GM23338 (cell line): ENCODE data around the gene MARK2. TPM values are rescaled to one million over a fixed set of nuclear protein-coding genes. Genes with fewer than 3 reads are reported as not detected.
A peak's percentile ranks its signal among the peaks of the same experiment; 100 is the strongest.

Source experiments
- ATAC-seq: fragments of 200-7000 bp; cut with Tn5 transposase; 3 replicates; pipeline ENCODE4 v1.9.1; 2020
- DNase-seq: peaks from one replicate; pipeline ENCODE4 v3.0.0-alpha.2; 2015; ENCODE audit warnings: low spot score
- H2AFZ ChIP-seq: fragments of 200-600 bp; sonication (generic); 2 replicates; pipeline ENCODE4 v1.8.0; 2016; ENCODE audit warnings: antibody characterized with exemption, mild to moderate bottlenecking, moderate library complexity
- H3F3A ChIP-seq: fragments of 200-600 bp; sonication (generic); replicated peaks from 2 replicates; pipeline ENCODE4 v1.8.0; 2017; ENCODE audit warnings: antibody characterized with exemption, mixed run types, low read depth
- H3K27ac ChIP-seq: fragments of 200-600 bp; sonication (generic); 2 replicates; pipeline ENCODE4 v1.6.1; 2016; ENCODE audit warnings: low read depth
- H3K27me3 ChIP-seq: fragments of 200-600 bp; sonication (generic); 2 replicates; pipeline ENCODE4 v1.8.0; 2016; ENCODE audit warnings: mild to moderate bottlenecking, mixed run types, moderate library complexity; ENCODE audit not compliant: insufficient read depth
- H3K36me3 ChIP-seq: fragments of 200-600 bp; sonication (generic); 2 replicates; pipeline ENCODE4 v1.8.0; 2016; ENCODE audit warnings: mild to moderate bottlenecking; ENCODE audit not compliant: insufficient read depth
- H3K4me1 ChIP-seq: fragments of 200-600 bp; sonication (generic); 2 replicates; pipeline ENCODE4 v1.8.0; 2016; ENCODE audit warnings: mild to moderate bottlenecking, moderate library complexity; ENCODE audit not compliant: insufficient read depth
- H3K4me2 ChIP-seq: fragments of 200-600 bp; sonication (generic); 2 replicates; pipeline ENCODE4 v1.7.1; 2017; ENCODE audit warnings: mixed run types
- H3K4me3 ChIP-seq: fragments of 200-600 bp; sonication (generic); 2 replicates; pipeline ENCODE4 v1.6.1; 2016; ENCODE audit warnings: mixed run types
- H3K79me2 ChIP-seq: fragments of 200-600 bp; sonication (generic); replicated peaks from 2 replicates; pipeline ENCODE4 v1.8.0; 2017; ENCODE audit warnings: mild to moderate bottlenecking; ENCODE audit not compliant: insufficient read depth
- H3K9me2 ChIP-seq: fragments of 200-600 bp; sonication (generic); 2 replicates; pipeline ENCODE4 v1.8.0; 2017; ENCODE audit not compliant: insufficient read depth
- H4K20me1 ChIP-seq: fragments of 200-600 bp; sonication (generic); replicated peaks from 2 replicates; pipeline ENCODE4 v1.8.0; 2017; ENCODE audit warnings: mild to moderate bottlenecking; ENCODE audit not compliant: insufficient read depth
- H3K27ac Mint-ChIP-seq: 2 replicates; pipeline ENCODE4 v1.8.0; 2020; ENCODE audit warnings: inconsistent platforms, mild to moderate bottlenecking, moderate library complexity, mixed read lengths
- H3K27me3 Mint-ChIP-seq: 3 replicates; pipeline ENCODE4 v1.8.0; 2022; ENCODE audit warnings: low read depth, mild to moderate bottlenecking, moderate library complexity, mixed read lengths, inconsistent platforms; ENCODE audit not compliant: insufficient read depth, poor library complexity
- H3K36me3 Mint-ChIP-seq: 3 replicates; pipeline ENCODE4 v1.8.0; 2021; ENCODE audit warnings: low read depth, mild to moderate bottlenecking, inconsistent platforms, moderate library complexity, mixed read lengths
- H3K4me1 Mint-ChIP-seq: 3 replicates; pipeline ENCODE4 v1.8.0; 2020; ENCODE audit warnings: mild to moderate bottlenecking, inconsistent platforms, mixed read lengths
- H3K4me3 Mint-ChIP-seq: 3 replicates; pipeline ENCODE4 v1.8.0; 2021; ENCODE audit warnings: moderate library complexity, mild to moderate bottlenecking, inconsistent platforms, mixed read lengths
- H3K9me3 Mint-ChIP-seq: 3 replicates; pipeline ENCODE4 v1.8.0; 2020; ENCODE audit warnings: moderate library complexity, mild to moderate bottlenecking, inconsistent platforms, mixed read lengths
- CREB1 ChIP-seq: fragments of 250-450 bp; sonication (Bioruptor Pico); IDR thresholded peaks from 2 replicates; pipeline ENCODE4 v1.5.0; 2020; ENCODE audit warnings: low read depth, mild to moderate bottlenecking, moderate library complexity
- EZH2 ChIP-seq: fragments of 200-600 bp; sonication (generic); IDR thresholded peaks from one replicate; pipeline ENCODE4 v1.8.0; 2017; ENCODE audit warnings: antibody characterized with exemption, mild to moderate bottlenecking, low read depth; ENCODE audit not compliant: unreplicated experiment
- EZH2phosphoT487 ChIP-seq: fragments of 200-600 bp; sonication (generic); IDR thresholded peaks from one replicate; pipeline ENCODE4 v1.8.1; 2018; ENCODE audit warnings: antibody characterized with exemption; ENCODE audit not compliant: unreplicated experiment
- JUNB ChIP-seq: IDR thresholded peaks from one replicate; pipeline ENCODE4 v1.6.1; 2016; ENCODE audit warnings: antibody characterized with exemption; ENCODE audit not compliant: unreplicated experiment
- NANOG ChIP-seq: IDR thresholded peaks from 2 replicates; pipeline ENCODE4 v1.6.1; 2016; ENCODE audit warnings: antibody characterized with exemption, borderline replicate concordance
- POLR2AphosphoS5 ChIP-seq: IDR thresholded peaks from 2 replicates; pipeline ENCODE4 v1.6.1; 2016; ENCODE audit warnings: antibody characterized with exemption, low read depth
- STAT1 ChIP-seq: IDR thresholded peaks from one replicate; pipeline ENCODE4 v1.6.1; 2016; ENCODE audit warnings: antibody characterized with exemption; ENCODE audit not compliant: unreplicated experiment
- ZNF114 ChIP-seq: fragments of 250-450 bp; sonication (Bioruptor Pico); IDR thresholded peaks from 2 replicates; pipeline ENCODE4 v1.5.0; 2020; ENCODE audit warnings: mild to moderate bottlenecking, moderate library complexity
- ZNF331 ChIP-seq: fragments of 250-450 bp; sonication (Bioruptor Pico); IDR thresholded peaks from 2 replicates; pipeline ENCODE4 v1.5.0; 2020; ENCODE audit warnings: low read depth, mild to moderate bottlenecking, moderate library complexity
- polyA plus RNA-seq: library from polyadenylated mRNA; unstranded; fragments of >200 nt; fragmentation: Nextera tagmentation; extraction: Ambion mirVana; gene quantifications from 2 replicates; pipeline ENCODE4 v1.2.1, GENCODE V29; 2016
- total RNA-seq: library from RNA; depleted of rRNA; stranded (reverse); fragments of >200 nt; shearing (Covaris generic); gene quantifications from 2 replicates; pipeline ENCODE4 v1.2.3, GENCODE V29; 2014
- TF ChIP-seq, protein P1 (sequence below): IDR thresholded peaks from 2 replicates; pipeline ENCODE4 v1.6.1; 2016; ENCODE audit warnings: antibody characterized with exemption
- TF ChIP-seq, protein P2 (sequence below): fragments of 250-450 bp; sonication (Bioruptor Pico); IDR thresholded peaks from 2 replicates; pipeline ENCODE4 v1.5.0; 2020; ENCODE audit warnings: mild to moderate bottlenecking, moderate library complexity
- TF ChIP-seq, protein P3 (sequence below): IDR thresholded peaks from one replicate; pipeline ENCODE4 v1.6.1; 2018; ENCODE audit warnings: antibody characterized with exemption; ENCODE audit not compliant: unreplicated experiment
- TF ChIP-seq, protein P4 (sequence below), 2 experiments: fragments of 200-600 bp in 1 of 2; sonication (generic) in 1 of 2; conservative IDR thresholded peaks; 2 replicates each; pipeline versions ENCODE4 v1.5.1 to v1.6.1; 2016 to 2017; ENCODE audit warnings: antibody characterized with exemption in 2 of 2, low read depth in 2 of 2, mild to moderate bottlenecking in 2 of 2, moderate library complexity in 1 of 2

The MARK2 gene
- total and polyA plus RNA-seq, 2 experiments from 2014 or later = 18.7 to 42.6 TPM

DNA sequence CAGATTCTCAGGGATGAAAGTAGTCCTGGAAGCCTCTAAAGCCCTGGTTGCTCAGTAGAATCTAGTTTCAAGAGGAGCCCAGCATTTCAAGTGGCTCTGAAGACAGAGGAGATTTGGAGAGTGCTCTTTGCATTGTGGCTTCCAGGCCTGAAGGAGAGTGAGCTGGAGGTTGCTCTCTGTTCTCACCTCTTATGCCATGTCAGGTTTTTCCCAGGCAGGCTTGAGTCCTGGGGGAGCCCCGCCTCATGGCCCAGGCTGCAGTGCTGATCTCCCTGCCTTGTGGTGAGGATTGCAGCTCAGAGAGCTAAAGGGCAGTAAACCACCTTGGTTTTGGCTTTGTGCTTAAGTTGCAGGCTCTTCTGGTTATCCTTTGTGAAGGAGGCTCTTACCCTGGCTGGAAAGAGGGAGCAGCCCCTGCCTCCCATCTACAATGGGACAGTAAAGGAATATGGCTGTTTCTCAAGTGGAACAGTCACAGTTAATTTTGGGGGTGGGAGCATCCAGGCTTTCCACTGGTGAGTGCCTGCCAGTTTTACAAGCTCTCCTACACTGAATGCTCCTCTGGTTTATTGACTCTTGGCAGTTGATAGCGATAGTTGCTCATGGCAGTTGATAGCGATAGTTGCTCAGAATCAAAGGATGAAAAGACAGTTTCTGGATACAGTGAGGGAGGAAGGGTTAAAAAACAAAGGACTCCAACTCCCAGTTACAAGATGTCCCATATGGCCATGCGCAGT, 45.5 kb downstream of the MARK2 start:
- DNase-seq (no peak), ATAC-seq (no peak)
- H3F3A ChIP-seq = peaks cover 25% of the 10 kb centered on the region
- H3K4me2 ChIP-seq = no peak overlapping the region
- H3K36me3 Mint-ChIP-seq = peaks cover 5% of the 10 kb centered on the region; the same call in 2 of the 3 replicates
- H3K79me2 ChIP-seq = peaks cover 88% of the 10 kb centered on the region
- peaks cover 75% of the 10 kb centered on the region for H3K4me1 Mint-ChIP-seq
- no peaks in the 10 kb centered on the region; the same call in 2 of the 3 replicates for H3K9me3 Mint-ChIP-seq
- H3K4me1 ChIP-seq = peaks cover 56% of the 10 kb centered on the region
- peaks cover 12% of the 10 kb centered on the region for H3K27me3 Mint-ChIP-seq
- H3K27me3 ChIP-seq = no peaks in the 10 kb centered on the region
- no peak overlapping the region for H3K4me3 Mint-ChIP-seq
- peak overlapping the region; percentile 45; the same call in 1 of the 2 replicates for H3K27ac ChIP-seq
- H3K27ac Mint-ChIP-seq = peak overlapping the region; percentile 51; the same call in 1 of the 2 replicates
- no peak overlapping the region for H3K4me3 ChIP-seq
- no peaks in the 10 kb centered on the region for H3K9me2 ChIP-seq
- no peak overlapping the region for H2AFZ ChIP-seq
- peaks cover 47% of the 10 kb centered on the region for H4K20me1 ChIP-seq
- H3K36me3 ChIP-seq = no peaks in the 10 kb centered on the region
- TF ChIP-seq, protein P1, sequence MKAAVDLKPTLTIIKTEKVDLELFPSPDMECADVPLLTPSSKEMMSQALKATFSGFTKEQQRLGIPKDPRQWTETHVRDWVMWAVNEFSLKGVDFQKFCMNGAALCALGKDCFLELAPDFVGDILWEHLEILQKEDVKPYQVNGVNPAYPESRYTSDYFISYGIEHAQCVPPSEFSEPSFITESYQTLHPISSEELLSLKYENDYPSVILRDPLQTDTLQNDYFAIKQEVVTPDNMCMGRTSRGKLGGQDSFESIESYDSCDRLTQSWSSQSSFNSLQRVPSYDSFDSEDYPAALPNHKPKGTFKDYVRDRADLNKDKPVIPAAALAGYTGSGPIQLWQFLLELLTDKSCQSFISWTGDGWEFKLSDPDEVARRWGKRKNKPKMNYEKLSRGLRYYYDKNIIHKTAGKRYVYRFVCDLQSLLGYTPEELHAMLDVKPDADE = no peak
- TF ChIP-seq, protein P2, sequence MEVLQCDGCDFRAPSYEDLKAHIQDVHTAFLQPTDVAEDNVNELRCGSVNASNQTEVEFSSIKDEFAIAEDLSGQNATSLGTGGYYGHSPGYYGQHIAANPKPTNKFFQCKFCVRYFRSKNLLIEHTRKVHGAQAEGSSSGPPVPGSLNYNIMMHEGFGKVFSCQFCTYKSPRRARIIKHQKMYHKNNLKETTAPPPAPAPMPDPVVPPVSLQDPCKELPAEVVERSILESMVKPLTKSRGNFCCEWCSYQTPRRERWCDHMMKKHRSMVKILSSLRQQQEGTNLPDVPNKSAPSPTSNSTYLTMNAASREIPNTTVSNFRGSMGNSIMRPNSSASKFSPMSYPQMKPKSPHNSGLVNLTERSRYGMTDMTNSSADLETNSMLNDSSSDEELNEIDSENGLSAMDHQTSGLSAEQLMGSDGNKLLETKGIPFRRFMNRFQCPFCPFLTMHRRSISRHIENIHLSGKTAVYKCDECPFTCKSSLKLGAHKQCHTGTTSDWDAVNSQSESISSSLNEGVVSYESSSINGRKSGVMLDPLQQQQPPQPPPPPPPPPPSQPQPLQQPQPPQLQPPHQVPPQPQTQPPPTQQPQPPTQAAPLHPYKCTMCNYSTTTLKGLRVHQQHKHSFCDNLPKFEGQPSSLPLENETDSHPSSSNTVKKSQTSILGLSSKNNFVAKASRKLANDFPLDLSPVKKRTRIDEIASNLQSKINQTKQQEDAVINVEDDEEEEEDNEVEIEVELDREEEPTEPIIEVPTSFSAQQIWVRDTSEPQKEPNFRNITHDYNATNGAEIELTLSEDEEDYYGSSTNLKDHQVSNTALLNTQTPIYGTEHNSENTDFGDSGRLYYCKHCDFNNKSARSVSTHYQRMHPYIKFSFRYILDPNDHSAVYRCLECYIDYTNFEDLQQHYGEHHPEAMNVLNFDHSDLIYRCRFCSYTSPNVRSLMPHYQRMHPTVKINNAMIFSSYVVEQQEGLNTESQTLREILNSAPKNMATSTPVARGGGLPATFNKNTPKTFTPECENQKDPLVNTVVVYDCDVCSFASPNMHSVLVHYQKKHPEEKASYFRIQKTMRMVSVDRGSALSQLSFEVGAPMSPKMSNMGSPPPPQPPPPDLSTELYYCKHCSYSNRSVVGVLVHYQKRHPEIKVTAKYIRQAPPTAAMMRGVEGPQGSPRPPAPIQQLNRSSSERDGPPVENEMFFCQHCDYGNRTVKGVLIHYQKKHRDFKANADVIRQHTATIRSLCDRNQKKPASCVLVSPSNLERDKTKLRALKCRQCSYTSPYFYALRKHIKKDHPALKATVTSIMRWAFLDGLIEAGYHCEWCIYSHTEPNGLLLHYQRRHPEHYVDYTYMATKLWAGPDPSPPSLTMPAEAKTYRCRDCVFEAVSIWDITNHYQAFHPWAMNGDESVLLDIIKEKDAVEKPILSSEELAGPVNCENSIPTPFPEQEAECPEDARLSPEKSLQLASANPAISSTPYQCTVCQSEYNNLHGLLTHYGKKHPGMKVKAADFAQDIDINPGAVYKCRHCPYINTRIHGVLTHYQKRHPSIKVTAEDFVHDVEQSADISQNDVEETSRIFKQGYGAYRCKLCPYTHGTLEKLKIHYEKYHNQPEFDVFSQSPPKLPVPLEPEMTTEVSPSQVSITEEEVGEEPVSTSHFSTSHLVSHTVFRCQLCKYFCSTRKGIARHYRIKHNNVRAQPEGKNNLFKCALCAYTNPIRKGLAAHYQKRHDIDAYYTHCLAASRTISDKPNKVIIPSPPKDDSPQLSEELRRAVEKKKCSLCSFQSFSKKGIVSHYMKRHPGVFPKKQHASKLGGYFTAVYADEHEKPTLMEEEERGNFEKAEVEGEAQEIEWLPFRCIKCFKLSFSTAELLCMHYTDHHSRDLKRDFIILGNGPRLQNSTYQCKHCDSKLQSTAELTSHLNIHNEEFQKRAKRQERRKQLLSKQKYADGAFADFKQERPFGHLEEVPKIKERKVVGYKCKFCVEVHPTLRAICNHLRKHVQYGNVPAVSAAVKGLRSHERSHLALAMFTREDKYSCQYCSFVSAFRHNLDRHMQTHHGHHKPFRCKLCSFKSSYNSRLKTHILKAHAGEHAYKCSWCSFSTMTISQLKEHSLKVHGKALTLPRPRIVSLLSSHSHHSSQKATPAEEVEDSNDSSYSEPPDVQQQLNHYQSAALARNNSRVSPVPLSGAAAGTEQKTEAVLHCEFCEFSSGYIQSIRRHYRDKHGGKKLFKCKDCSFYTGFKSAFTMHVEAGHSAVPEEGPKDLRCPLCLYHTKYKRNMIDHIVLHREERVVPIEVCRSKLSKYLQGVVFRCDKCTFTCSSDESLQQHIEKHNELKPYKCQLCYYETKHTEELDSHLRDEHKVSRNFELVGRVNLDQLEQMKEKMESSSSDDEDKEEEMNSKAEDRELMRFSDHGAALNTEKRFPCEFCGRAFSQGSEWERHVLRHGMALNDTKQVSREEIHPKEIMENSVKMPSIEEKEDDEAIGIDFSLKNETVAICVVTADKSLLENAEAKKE = no peak
- TF ChIP-seq JUNB (no peak), EZH2phosphoT487 (no peak), STAT1 (no peak), ZNF331 (no peak), NANOG (no peak), EZH2 (no peak), ZNF114 (no peak), CREB1 (no peak), POLR2AphosphoS5 (no peak)
- TF ChIP-seq, protein P3, sequence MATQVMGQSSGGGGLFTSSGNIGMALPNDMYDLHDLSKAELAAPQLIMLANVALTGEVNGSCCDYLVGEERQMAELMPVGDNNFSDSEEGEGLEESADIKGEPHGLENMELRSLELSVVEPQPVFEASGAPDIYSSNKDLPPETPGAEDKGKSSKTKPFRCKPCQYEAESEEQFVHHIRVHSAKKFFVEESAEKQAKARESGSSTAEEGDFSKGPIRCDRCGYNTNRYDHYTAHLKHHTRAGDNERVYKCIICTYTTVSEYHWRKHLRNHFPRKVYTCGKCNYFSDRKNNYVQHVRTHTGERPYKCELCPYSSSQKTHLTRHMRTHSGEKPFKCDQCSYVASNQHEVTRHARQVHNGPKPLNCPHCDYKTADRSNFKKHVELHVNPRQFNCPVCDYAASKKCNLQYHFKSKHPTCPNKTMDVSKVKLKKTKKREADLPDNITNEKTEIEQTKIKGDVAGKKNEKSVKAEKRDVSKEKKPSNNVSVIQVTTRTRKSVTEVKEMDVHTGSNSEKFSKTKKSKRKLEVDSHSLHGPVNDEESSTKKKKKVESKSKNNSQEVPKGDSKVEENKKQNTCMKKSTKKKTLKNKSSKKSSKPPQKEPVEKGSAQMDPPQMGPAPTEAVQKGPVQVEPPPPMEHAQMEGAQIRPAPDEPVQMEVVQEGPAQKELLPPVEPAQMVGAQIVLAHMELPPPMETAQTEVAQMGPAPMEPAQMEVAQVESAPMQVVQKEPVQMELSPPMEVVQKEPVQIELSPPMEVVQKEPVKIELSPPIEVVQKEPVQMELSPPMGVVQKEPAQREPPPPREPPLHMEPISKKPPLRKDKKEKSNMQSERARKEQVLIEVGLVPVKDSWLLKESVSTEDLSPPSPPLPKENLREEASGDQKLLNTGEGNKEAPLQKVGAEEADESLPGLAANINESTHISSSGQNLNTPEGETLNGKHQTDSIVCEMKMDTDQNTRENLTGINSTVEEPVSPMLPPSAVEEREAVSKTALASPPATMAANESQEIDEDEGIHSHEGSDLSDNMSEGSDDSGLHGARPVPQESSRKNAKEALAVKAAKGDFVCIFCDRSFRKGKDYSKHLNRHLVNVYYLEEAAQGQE = no peak
- TF ChIP-seq, protein P4, sequence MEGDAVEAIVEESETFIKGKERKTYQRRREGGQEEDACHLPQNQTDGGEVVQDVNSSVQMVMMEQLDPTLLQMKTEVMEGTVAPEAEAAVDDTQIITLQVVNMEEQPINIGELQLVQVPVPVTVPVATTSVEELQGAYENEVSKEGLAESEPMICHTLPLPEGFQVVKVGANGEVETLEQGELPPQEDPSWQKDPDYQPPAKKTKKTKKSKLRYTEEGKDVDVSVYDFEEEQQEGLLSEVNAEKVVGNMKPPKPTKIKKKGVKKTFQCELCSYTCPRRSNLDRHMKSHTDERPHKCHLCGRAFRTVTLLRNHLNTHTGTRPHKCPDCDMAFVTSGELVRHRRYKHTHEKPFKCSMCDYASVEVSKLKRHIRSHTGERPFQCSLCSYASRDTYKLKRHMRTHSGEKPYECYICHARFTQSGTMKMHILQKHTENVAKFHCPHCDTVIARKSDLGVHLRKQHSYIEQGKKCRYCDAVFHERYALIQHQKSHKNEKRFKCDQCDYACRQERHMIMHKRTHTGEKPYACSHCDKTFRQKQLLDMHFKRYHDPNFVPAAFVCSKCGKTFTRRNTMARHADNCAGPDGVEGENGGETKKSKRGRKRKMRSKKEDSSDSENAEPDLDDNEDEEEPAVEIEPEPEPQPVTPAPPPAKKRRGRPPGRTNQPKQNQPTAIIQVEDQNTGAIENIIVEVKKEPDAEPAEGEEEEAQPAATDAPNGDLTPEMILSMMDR (conservative IDR thresholded peaks at IDR 0.05; ENCODE audit: low read depth in 2 of 2) = no peak
